ENCODE results near the gene FADS6.

The FADS6 gene

GRCh38 chr17:74890554-74890953, 2.9 kb downstream of the FADS6 start:
- H3K27me3 ChIP-seq (ENCODE audit: control insufficient read depth in 3 of 3, insufficient read depth in 3 of 3, low read depth in 1 of 3, low read length in 3 of 3), result peaks cover 16 to 75% (median 37%) of the 10 kb centered on the region in 3 experiments
- no CpG with 5 or more reads among the region's 7 CpGs for WGBS, 2 donors (ENCODE audit: extremely low coverage in 2 of 2, insufficient read length in 2 of 2, insufficient replicate concordance in 1 of 2)

DNA sequence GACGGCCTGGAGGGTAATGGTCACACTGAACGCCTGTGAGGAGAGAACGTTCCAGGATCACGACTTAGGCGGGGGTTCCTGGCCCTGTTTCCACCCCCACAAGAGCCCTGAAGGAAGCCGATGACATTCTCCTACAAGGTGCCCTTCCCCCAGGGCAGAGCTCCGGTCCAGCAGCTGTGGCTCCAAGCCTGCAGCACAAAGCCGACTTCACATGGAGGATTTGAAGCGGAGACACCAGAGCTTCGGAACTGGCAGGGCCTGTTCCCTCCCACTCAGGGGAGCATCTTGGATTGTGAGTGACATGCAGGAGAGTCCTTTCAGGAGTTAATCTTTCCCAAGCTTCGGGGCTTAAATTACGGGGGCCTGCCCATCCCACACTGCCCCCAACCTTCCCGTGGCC, 5.0 kb downstream of the FADS6 start:
- H3K18ac ChIP-seq (ENCODE audit: low read length), result no peak overlapping the region
- H3K4me1 ChIP-seq (ENCODE audit: control insufficient read depth in 2 of 2, insufficient read depth in 1 of 2, low read depth in 1 of 2, low read length in 2 of 2), result peaks cover 0 to 4% of the 10 kb centered on the region in 2 donors
- H4K91ac ChIP-seq (ENCODE audit: low read depth, low read length, poor library complexity), result no peak overlapping the region
- no peak overlapping the region for H3K23ac ChIP-seq (ENCODE audit: low read depth, low read length, poor library complexity)
- no peak overlapping the region for H4K8ac ChIP-seq (ENCODE audit: low read depth, low read length)
- H3K9ac ChIP-seq (ENCODE audit: low read depth, low read length, poor library complexity), result peak overlapping the region; percentile 30
- H3K27me3 ChIP-seq (ENCODE audit: control insufficient read depth in 3 of 3, insufficient read depth in 3 of 3, low read depth in 1 of 3, low read length in 3 of 3), result peaks cover 10 to 61% (median 18%) of the 10 kb centered on the region in 3 experiments
- H3K4me2 ChIP-seq (ENCODE audit: insufficient read depth, low read length, poor library complexity, severe bottlenecking), result no peak overlapping the region
- H3K4ac ChIP-seq (ENCODE audit: low read length), result no peak overlapping the region
- no peak overlapping the region for H2BK120ac ChIP-seq (ENCODE audit: low read depth, low read length)
- peak overlapping the region; percentile 32 for H2BK5ac ChIP-seq (ENCODE audit: low read length)
- no peaks in the 10 kb centered on the region for H3K36me3 ChIP-seq (replicated peaks in 1 of 2; ENCODE audit: control insufficient read depth in 2 of 2, insufficient read depth in 2 of 2, low read length in 2 of 2)
- no peak overlapping the region for H2BK12ac ChIP-seq (ENCODE audit: low read length)
- H3K9me3 ChIP-seq (replicated peaks in 1 of 2; ENCODE audit: control insufficient read depth in 2 of 2, insufficient read depth in 1 of 2, low read depth in 1 of 2, low read length in 2 of 2), result no peaks in the 10 kb centered on the region
- no peak for DNase-seq (ENCODE audit: low spot score)
- H3K14ac ChIP-seq (ENCODE audit: low read length), result no peak overlapping the region
- H3K27ac ChIP-seq (replicated peaks; ENCODE audit: low read length), result no peak overlapping the region
- H2AFZ ChIP-seq (ENCODE audit: low read length), result no peak overlapping the region
- no peaks in the 10 kb centered on the region for H3K79me1 ChIP-seq (ENCODE audit: low read depth, low read length)
- no CpG with 5 or more reads among the region's 13 CpGs for WGBS, 2 donors (ENCODE audit: extremely low coverage in 2 of 2, insufficient read length in 2 of 2, insufficient replicate concordance in 1 of 2)
- H2AK5ac ChIP-seq (ENCODE audit: low read depth, low read length), result no peak overlapping the region
- no peak overlapping the region for H3K4me3 ChIP-seq (ENCODE audit: low read length in 2 of 2)
- H2BK15ac ChIP-seq (ENCODE audit: low read length), result no peak overlapping the region

More at GRCh38 chr17:74890554-74890953, 2.9 kb downstream of the FADS6 start:
- H2BK5ac ChIP-seq (ENCODE audit: low read length), result no peak overlapping the region
- no peak overlapping the region for H3K4ac ChIP-seq (ENCODE audit: low read length)
- H3K14ac ChIP-seq (ENCODE audit: low read length), result no peak overlapping the region
- H3K36me3 ChIP-seq (replicated peaks in 1 of 2; ENCODE audit: control insufficient read depth in 2 of 2, insufficient read depth in 2 of 2, low read length in 2 of 2), result no peaks in the 10 kb centered on the region
- H3K4me2 ChIP-seq (ENCODE audit: insufficient read depth, low read length, poor library complexity, severe bottlenecking), result no peak overlapping the region
- no peak overlapping the region for H4K91ac ChIP-seq (ENCODE audit: low read depth, low read length, poor library complexity)
- H3K4me3 ChIP-seq (ENCODE audit: low read length in 2 of 2), result no peak overlapping the region
- H3K27ac ChIP-seq (replicated peaks; ENCODE audit: low read length), result no peak overlapping the region
- H3K9me3 ChIP-seq (replicated peaks in 1 of 2; ENCODE audit: control insufficient read depth in 2 of 2, insufficient read depth in 1 of 2, low read depth in 1 of 2, low read length in 2 of 2), result no peaks in the 10 kb centered on the region
- no peak overlapping the region for H3K9ac ChIP-seq (ENCODE audit: low read depth, low read length, poor library complexity)
- no peak overlapping the region for H2BK15ac ChIP-seq (ENCODE audit: low read length)
- no peak for DNase-seq (ENCODE audit: low spot score)
- peaks cover 0 to 7% of the 10 kb centered on the region in 2 donors for H3K4me1 ChIP-seq (ENCODE audit: control insufficient read depth in 2 of 2, insufficient read depth in 1 of 2, low read depth in 1 of 2, low read length in 2 of 2)
- no peak overlapping the region for H2BK12ac ChIP-seq (ENCODE audit: low read length)
- no peaks in the 10 kb centered on the region for H3K79me1 ChIP-seq (ENCODE audit: low read depth, low read length)
- H2AK5ac ChIP-seq (ENCODE audit: low read depth, low read length), result no peak overlapping the region
- no peak overlapping the region for H2AFZ ChIP-seq (ENCODE audit: low read length)
- no peak overlapping the region for H4K8ac ChIP-seq (ENCODE audit: low read depth, low read length)
- H2BK120ac ChIP-seq (ENCODE audit: low read depth, low read length), result no peak overlapping the region
- H3K18ac ChIP-seq (ENCODE audit: low read length), result no peak overlapping the region
- no peak overlapping the region for H3K23ac ChIP-seq (ENCODE audit: low read depth, low read length, poor library complexity)

DNA sequence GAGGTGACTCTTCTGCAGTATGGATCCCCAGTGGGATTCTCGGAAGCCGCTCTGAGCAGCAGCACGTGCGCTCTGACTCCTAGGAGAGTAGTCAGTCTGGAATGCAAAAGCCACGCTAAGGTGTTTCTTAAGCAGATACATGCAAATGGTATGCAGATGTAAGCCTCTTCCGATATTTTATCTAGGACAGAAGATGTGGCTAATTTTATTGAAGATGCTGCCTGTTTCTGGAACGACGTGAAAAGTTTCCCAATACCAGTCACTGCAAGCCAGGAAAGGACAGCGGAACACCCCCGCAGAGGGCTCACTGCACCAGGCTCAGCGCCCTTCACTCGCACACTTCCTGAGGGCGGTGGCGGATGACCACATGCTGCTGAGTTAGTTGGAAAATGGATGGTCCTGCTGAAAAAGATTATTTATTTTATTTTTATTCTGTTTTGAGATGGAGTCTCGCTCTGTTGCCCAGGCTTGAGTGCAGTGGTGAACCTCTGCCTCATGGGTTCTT, 10.1 kb downstream of the FADS6 start:
- H2BK5ac ChIP-seq (ENCODE audit: low read length), result no peak overlapping the region
- DNase-seq (ENCODE audit: low spot score), result no peak
- no peaks in the 10 kb centered on the region for H3K36me3 ChIP-seq (replicated peaks in 1 of 2; ENCODE audit: control insufficient read depth in 2 of 2, insufficient read depth in 2 of 2, low read length in 2 of 2)
- H3K14ac ChIP-seq (ENCODE audit: low read length), result no peak overlapping the region
- H3K27ac ChIP-seq (replicated peaks; ENCODE audit: low read length), result no peak overlapping the region
- peak overlapping the region; percentile 74 for H3K18ac ChIP-seq (ENCODE audit: low read length)
- H3K4me3 ChIP-seq (ENCODE audit: low read length in 2 of 2), result no peak overlapping the region
- H3K4ac ChIP-seq (ENCODE audit: low read length), result no peak overlapping the region
- no peak overlapping the region for H2BK15ac ChIP-seq (ENCODE audit: low read length)
- no peak overlapping the region for H2BK12ac ChIP-seq (ENCODE audit: low read length)
- no peak overlapping the region for H3K9ac ChIP-seq (ENCODE audit: low read depth, low read length, poor library complexity)
- no CpG with 5 or more reads among the region's 15 CpGs for WGBS, 2 donors (ENCODE audit: extremely low coverage in 2 of 2, insufficient read length in 2 of 2, insufficient replicate concordance in 1 of 2)
- H2AK5ac ChIP-seq (ENCODE audit: low read depth, low read length), result no peak overlapping the region
- no peak overlapping the region for H4K91ac ChIP-seq (ENCODE audit: low read depth, low read length, poor library complexity)
- no peaks in the 10 kb centered on the region for H3K79me1 ChIP-seq (ENCODE audit: low read depth, low read length)
- H3K27me3 ChIP-seq (ENCODE audit: control insufficient read depth in 3 of 3, insufficient read depth in 3 of 3, low read depth in 1 of 3, low read length in 3 of 3), result peaks cover 0 to 53% (median 0%) of the 10 kb centered on the region in 3 experiments
- no peak overlapping the region for H2AFZ ChIP-seq (ENCODE audit: low read length)
- H2BK120ac ChIP-seq (ENCODE audit: low read depth, low read length), result no peak overlapping the region
- no peaks in the 10 kb centered on the region for H3K9me3 ChIP-seq (replicated peaks in 1 of 2; ENCODE audit: control insufficient read depth in 2 of 2, insufficient read depth in 1 of 2, low read depth in 1 of 2, low read length in 2 of 2)
- H3K23ac ChIP-seq (ENCODE audit: low read depth, low read length, poor library complexity), result peak overlapping the region; percentile 49
- H3K4me1 ChIP-seq (ENCODE audit: control insufficient read depth in 2 of 2, insufficient read depth in 1 of 2, low read depth in 1 of 2, low read length in 2 of 2), result peaks cover 0 to 7% of the 10 kb centered on the region in 2 donors
- H3K4me2 ChIP-seq (ENCODE audit: insufficient read depth, low read length, poor library complexity, severe bottlenecking), result no peak overlapping the region
- H4K8ac ChIP-seq (ENCODE audit: low read depth, low read length), result no peak overlapping the region

- Histone ChIP-seq H2AFZ (ENCODE audit: low read length) (no peak overlapping the region), H2BK120ac (ENCODE audit: low read depth, low read length) (no peak overlapping the region), H3K14ac (ENCODE audit: low read length) (no peak overlapping the region), H3K79me1 (ENCODE audit: low read depth, low read length) (no peaks in the 10 kb centered on the region), H4K8ac (ENCODE audit: low read depth, low read length) (no peak overlapping the region), H2BK12ac (ENCODE audit: low read length) (no peak overlapping the region), H3K27ac (replicated peaks; ENCODE audit: low read length) (no peak overlapping the region), H3K23ac (ENCODE audit: low read depth, low read length, poor library complexity) (peak overlapping the region; percentile 69), H3K18ac (ENCODE audit: low read length) (peak overlapping the region; percentile 74), H3K4me1 (ENCODE audit: control insufficient read depth in 2 of 2, insufficient read depth in 1 of 2, low read depth in 1 of 2, low read length in 2 of 2) (peaks cover 0 to 7% of the 10 kb centered on the region in 2 donors), H2AK5ac (ENCODE audit: low read depth, low read length) (peak overlapping the region; percentile 53), H3K27me3 (ENCODE audit: control insufficient read depth in 3 of 3, insufficient read depth in 3 of 3, low read depth in 1 of 3, low read length in 3 of 3) (peaks cover 0 to 55% (median 0%) of the 10 kb centered on the region in 3 experiments), H2BK5ac (ENCODE audit: low read length) (peak overlapping the region; percentile 77), H3K4me3 (ENCODE audit: low read length in 2 of 2) (peak overlapping the region in 1 of 2 donors; percentile 31), H3K9me3 (replicated peaks in 1 of 2; ENCODE audit: control insufficient read depth in 2 of 2, insufficient read depth in 1 of 2, low read depth in 1 of 2, low read length in 2 of 2) (no peaks in the 10 kb centered on the region), H3K4ac (ENCODE audit: low read length) (no peak overlapping the region), H3K4me2 (ENCODE audit: insufficient read depth, low read length, poor library complexity, severe bottlenecking) (no peak overlapping the region), H3K9ac (ENCODE audit: low read depth, low read length, poor library complexity) (no peak overlapping the region), H2BK15ac (ENCODE audit: low read length) (peak overlapping the region; percentile 15), H4K91ac (ENCODE audit: low read depth, low read length, poor library complexity) (no peak overlapping the region), H3K36me3 (replicated peaks in 1 of 2; ENCODE audit: control insufficient read depth in 2 of 2, insufficient read depth in 2 of 2, low read length in 2 of 2) (no peaks in the 10 kb centered on the region)
- no peak for DNase-seq (ENCODE audit: low spot score)
- WGBS, 2 donors (ENCODE audit: extremely low coverage in 2 of 2, insufficient read length in 2 of 2, insufficient replicate concordance in 1 of 2), result no CpG with 5 or more reads among the region's 20 CpGs
Observed at GRCh38 chr17:74882517-74883240, 10.8 kb downstream of the FADS6 start.

All from neuronal stem cell (in vitro differentiated cells).